NCI-H2029 treated with DMSO at 0.1 percent for 48 hours (cell line): ENCODE results near the gene ANKS1B.
"Not testable (repeated sequence)": the region's sequence is repeated elsewhere in the genome, so short reads cannot be mapped to it uniquely, and the experiment has no call there.

Experiments
- DNase-seq: peaks from one replicate; lab custom pipeline; 2025; lab: John Stamatoyannopoulos, UW

ANKS1B gene

DNA sequence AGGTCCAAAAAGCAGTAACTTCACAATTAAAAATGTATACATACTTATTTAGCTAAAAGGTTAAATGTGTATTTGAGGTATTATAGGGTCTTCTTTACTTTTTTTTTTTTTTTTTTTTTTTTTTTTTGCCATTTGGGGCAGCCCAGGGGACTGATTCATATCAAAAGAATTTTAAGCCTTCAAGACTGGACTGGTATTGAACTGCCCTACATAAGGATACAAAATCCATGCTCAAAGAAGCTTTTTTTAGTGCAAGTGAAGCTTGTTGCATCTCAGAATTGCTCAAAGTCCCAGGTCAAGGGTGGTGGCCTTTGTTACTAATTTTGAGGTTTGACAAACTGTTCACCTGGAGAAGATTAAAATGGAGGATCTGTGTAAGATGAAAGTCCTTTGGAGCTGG lies 1215.7 kb downstream of the ANKS1B start:
- no peak for DNase-seq

DNA sequence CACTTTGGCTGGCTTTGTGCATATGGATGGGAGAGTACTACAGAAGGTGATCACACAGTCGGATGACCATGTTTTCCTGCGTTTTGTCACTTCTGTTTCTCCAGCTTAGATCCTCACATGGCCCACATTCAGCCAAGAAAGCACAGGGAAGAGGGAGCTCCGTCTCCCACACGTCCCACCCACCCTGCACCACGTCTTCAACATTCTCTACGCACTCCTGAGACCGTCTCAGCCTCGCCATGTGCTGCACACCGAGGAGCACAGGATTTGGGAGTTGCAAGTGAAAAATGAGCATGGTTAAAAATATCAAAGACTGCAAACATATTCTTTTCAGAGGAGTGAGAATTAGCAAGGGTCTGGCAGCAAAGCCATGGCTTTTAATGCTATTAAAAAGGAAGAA lies 1217.5 kb downstream of the ANKS1B start:
- DNase-seq, result no peak

DNA sequence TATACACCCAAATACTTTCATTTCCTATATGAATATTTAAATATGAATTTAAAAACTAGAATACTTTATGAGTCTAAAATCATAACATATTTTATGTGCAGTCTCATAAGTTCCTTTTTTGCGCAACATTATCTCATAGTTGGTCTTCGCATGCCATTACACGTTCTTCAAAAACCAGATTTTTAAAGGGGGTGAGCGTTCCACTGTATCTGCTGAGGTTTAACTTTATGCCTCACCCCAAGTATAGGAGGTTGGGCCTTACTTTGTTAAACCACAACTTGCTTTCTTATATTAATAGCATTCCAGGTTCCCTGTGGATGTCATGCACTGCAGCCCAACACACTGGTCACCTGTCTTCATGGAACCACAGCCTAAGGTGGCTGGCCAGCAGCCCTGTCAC lies 1221.1 kb downstream of the ANKS1B start:
- DNase-seq, result no peak

DNA sequence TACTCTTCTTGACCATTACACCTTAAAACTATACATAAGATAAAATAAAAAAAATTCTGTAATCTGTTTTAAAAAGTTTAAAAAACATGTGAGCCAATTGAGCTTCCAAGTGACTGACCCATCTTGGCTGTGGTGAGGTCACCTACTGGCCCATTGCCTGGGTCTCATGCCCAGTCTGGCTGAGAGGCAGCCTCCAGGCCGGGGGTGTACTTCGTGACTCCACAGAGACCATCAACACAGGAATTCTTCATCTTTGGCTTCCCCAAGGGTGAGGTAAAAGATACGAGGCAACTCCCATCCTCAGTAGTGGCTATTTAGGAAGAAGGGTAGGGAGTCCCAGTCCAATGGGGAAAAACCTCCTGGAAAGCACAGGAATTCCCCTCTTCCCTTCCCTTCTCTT lies 1226.4 kb downstream of the ANKS1B start:
- no peak for DNase-seq

DNA sequence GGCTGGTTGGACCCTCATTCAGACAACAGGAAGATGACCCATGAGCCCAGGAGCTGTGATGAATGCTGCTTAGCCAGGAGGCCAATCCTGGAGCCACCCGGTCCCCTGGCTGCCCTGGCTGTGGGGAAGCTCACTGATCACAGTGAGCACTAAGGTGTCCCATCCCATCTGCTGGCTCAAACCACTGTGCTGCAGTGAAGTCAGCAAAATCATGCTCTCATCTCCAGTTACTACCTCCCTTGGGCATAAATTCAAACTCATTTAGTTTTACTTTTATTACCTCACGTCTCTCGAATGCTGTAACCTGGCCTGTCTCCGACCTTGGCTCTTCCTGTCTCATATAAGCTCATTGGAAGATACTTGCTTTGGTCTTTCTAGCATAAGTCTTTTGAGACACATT lies 1227.3 kb downstream of the ANKS1B start:
- DNase-seq, result no peak

DNA sequence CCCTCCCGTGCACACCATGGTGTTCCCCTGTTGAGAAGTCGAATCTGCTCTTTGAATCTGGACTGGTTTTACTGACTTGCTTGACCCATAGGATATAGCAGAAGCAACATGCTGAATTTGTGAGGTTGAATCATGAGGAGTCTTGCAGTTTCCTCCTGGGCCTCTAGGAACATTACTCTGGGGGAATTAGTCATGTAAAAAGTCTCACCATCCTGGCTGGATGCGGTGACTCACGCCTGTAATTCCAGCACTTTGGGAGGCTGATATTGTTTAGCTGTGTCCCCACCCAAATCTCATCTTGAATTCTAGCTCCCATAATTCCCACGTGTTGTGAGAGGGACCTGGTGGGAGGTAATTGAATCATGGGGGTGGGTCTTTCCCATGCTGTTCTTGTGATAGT lies 1228.9 kb downstream of the ANKS1B start:
- DNase-seq, result not testable (repeated sequence)

DNA sequence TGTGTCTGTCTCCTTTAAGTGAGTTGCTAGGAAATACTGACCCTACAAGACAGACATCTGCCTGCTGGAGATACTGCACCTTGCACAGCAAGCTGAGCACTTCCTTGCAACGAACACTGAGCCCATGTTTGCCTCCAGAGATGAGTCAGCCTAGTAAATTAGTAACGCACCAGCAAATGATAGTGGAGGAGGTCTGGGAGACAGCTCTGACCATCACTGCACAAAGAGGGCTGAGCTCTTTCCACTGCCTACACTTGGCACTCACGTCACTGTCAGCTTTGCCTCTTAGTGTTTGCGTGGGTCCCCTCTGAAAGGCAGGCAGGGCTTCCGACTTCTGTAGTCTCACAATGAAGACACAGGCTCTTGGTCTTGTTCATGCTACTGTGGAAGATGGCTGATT lies 1230.6 kb downstream of the ANKS1B start:
- no peak for DNase-seq

DNA sequence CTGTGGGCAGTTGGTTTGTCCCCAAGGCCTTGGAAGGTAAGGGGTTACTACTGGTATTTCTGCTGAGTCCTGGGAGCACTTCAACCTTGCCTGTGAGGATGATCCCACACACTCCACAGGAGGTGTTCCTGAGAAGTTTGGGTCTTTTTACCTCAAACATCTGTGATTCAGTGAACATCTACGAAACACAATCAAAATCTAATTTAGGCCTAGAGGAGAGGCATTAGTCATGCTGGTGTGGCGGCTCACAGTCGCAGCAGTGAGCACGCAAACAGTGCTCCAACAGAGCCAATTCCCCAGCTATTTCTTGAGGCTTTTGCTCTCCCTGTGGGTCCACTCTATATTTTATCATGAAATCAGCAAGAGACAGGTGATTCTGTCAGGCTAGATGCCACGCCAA lies 1232.0 kb downstream of the ANKS1B start:
- DNase-seq, result no peak

DNA sequence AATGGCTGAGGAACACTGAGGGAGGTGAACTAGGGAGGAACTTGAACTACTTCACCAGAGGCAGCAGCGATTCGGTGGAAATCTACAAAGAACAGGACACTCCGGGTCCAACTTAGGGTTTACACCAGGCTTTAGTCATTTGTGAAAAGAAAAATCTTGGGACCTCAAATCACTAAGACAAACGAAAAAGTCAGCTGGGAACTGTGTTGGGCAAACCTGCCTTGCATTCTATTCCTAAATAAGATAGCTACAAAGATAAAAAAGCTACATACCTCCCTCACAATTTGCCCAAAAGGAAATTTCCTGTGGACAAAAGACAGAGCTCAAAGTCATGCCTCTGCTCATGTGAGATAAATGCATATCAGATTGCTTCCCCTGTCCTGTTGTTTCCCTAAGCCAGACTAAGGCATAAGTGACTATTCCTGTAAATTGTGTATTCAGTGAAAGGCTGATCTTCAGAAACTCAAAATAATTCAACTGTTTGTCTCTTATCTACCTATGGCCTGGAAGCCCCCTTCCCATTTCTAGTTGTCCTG lies 1233.1 kb downstream of the ANKS1B start:
- DNase-seq, result no peak

DNA sequence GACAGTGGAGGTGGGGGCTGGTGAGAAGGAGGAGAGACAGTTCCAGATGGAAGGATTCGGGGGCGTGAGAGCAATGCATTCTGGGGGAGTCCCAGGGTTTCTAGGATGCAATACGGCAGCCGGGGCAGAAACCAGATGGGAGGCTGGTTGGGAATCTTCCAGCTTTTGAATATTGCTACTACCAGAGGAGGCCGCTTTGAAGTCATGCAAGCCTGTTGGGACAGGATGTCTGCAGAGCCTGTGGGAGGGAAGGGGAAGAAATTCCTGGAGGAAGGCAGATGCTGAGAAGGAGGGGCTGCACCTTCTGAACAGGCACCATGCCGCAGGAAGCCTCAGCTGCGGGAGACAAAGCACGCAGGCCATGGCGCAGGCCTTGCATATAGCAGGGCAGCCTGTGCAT lies 1234.2 kb downstream of the ANKS1B start:
- DNase-seq, result no peak

DNA sequence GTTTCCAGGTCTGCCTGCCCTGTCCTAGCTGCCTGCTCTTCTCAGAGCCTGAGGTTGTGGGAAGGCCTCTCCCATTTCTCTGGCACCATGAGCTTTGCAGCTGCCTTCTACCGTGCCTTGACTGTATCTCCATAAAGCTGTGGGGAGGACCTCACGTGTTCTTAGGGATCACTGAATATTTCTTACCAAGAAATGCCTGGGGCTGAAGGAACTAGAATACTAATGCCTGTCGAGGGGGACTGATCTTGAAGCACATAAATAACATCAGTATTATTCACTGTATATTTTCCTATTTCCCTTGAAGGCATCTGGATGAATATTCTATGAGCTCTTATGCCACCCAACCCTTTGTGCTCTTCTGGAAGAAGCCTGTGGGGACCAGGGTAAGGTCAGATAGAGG lies 1236.3 kb downstream of the ANKS1B start:
- DNase-seq, result no peak

DNA sequence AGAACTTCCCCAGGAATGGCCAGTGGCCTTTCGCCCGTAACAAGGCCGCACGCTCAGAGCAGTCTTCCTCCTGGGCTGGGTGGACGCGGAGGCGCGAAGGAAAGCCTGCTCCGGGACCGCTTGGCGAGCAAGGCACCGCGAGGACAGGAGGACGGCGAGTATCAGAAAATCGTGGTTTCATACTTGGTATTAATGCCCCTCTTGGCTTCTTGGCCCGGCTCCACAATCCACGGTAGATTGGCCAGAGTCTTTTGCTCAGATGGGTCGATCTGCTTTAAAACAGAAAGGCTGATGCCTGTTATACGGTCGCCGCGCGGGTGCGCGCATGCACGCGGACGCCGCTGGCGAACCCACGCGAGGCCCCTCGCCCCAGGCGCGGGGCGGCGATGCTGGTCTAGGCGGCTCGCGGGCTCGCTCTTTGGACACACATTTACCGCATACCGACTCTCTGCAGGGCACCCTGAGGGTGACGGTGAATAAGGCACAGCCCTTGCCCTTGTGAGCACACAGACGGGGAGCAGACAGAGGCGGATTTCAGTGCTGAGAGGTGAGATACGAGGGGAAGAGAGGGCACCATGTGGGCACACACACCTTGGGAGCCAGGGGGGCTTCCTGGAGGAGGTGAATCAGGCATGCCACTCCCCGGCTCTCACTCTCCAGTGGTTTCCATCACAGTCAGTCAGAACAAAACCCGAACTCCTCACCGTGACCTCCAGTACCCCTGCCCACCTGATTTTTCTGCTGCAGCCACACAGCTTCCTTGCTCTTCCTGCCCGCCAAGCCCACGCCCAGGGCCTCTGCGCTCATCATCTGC lies 1239.0 kb downstream of the ANKS1B start:
- no peak for DNase-seq

DNA sequence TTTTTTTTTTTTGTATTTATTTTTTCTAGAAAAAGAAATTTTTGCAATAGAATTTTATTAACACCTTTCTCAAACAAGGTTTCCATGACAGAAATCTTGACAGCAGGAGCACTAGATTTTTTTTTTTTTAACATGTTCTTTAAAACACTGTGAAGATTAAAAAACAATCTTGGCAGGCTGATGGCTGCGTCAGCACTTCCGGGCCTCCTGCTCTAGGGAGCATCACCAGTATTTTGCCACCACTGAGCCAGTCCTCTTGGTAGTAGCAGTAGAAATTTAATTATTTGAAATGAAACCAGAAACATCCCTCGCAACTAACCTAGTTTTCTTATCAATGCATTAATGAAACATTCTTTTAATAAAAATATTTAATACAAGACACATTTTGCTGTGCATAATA lies 1240.1 kb downstream of the ANKS1B start:
- DNase-seq, result no peak

DNA sequence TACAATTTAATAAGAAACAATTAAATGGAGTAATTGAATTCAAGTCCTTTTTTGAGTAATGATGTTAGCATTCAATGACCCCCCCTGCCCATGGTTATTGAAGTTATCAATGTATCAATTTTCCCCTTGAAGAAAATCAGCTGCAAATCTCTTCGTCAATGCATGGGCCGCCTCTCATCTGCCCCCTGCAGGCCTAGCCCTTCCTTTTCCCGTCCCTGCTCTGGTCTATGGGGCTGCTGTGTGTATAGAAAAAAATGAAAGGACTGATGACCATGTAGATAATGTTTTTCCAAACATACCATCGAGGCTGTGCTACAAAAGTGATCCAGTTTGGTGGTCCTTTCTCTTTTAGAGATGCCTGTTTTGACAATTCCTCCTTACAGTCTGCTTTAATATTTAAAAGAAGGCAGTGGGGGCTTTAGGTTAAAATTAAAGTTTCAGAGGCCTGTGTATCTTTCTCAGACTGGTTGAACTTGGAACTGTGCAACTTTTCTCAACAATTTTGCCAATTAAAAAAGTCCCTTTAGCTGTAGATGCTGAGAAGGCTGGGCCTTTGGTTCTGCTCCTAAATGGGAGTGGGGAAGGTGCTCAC lies 1241.3 kb downstream of the ANKS1B start:
- no peak for DNase-seq

DNA sequence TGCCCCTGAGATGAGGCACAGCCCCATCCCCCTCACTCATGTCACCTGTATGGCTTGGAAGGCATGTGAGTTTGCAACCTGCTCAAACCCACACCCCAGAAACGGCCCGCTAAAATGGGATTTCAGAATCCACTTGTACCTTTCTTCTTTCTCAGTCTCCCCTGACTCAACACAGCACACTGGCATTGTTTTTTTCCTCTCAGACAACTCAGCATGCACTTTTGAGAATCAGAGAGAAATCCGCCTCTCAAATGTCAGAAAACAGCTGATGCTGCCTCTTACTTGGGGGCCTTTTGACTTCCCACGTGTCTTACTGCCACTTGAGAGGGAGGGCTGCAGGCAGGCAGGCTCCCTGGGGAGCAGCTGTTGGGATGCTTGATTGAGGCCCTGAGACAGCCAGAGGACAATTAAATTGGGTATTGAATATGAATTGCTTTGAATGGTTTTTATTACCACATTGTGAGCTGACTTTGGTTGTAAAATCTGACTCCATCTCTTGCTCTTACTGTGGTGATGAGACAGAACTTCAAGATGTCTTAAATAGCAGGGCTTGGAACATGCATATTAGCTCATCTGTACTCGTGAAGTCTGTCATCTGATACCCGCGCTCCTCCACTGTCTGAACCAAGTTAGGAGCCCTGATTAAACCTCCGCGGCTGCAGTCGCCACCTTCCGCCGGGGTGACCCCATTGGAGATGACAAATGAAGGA lies 1243.0 kb downstream of the ANKS1B start:
- no peak for DNase-seq

DNA sequence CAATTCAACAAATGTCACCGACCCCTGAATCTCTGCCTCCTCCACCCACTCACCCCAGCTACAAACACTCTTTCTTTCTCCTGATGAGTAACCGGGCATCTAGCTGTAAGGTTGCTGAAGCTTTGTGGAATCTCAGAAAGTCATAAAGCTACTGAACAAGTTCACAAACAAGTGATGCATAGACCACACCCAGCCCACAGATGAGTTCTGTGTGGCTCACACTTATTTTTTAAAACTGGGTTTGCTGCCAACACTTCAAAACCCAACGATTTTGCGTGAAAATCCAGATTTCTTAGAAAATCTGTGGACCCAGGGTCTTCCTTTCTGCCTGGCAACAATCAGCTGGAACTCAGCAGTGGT lies 1243.6 kb downstream of the ANKS1B start:
- DNase-seq, result no peak

DNA sequence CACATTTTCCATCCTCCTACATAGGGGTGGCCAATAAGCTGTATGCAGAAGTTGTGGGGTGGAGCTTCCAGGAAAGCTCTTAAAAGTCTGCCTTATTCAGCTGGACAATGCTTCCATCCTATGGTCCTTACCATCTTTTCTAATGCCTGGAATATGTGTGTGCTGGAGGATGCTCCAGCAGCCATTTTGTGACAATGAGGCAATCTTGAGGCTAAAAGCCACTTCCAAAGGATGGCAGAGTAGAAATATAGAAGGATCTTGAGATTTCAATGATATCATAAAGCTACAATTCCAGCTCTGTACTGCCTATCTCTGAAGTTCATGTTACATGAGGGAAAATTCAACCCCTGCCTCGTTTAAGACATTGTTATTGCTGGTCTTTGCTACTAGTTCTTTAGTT lies 1244.0 kb downstream of the ANKS1B start:
- no peak for DNase-seq

DNA sequence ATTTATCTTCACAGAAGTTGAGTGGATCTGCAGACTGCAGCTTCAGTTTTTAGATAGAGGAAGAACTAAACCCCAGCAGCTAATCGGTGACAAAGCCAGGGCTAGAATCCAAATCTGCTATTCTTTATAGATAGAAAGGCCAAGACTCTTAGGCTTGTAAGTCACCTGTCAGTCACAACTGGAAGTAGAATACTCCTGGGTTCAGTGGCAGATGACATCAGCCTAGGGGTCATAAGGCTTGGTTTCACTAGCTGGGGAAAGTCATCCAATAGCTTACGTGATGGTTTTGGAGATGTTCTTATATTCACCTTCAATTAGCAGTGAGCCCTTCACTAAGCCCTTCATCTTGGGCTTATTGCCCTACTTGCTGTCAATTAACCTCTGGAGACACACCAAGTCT lies 1246.2 kb downstream of the ANKS1B start:
- no peak for DNase-seq

DNA sequence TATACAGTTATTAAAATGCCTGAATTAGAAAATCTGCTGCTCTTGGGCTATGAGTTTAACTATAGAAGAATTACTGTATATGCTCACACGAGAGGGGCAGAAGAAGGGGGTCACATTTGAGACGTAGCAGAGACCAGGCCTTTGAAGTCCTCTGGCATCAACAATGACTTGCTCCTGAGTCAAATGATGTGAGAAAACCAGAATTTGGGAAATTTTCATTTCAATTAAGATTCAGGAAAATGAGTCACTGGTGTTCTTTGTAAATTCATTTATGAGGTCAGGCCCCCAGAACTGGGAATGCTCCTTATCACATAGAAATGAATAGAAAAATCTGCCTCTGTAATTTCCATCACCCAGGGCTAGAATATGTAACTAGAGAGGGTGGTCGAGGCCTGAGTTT lies 1246.7 kb downstream of the ANKS1B start:
- DNase-seq, result no peak

DNA sequence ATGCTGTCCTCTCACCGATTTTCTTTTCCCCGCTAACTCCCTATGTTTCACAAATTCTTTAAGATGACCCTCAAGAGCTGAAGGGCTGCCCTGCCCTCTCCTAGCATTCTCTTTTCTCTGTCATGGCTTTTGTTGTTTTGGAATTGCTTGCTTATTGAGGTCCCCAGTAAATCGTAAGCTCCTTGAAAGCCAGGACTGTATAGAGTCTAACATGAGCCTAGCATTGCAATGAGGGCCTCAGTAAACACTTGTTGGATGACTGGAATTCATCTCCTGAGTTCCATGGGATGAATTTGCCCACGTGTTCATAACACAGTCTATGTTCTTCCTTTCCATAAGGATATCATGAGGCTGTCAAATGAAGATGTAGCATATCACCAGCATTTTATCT lies 1247.4 kb downstream of the ANKS1B start:
- no peak for DNase-seq

DNA sequence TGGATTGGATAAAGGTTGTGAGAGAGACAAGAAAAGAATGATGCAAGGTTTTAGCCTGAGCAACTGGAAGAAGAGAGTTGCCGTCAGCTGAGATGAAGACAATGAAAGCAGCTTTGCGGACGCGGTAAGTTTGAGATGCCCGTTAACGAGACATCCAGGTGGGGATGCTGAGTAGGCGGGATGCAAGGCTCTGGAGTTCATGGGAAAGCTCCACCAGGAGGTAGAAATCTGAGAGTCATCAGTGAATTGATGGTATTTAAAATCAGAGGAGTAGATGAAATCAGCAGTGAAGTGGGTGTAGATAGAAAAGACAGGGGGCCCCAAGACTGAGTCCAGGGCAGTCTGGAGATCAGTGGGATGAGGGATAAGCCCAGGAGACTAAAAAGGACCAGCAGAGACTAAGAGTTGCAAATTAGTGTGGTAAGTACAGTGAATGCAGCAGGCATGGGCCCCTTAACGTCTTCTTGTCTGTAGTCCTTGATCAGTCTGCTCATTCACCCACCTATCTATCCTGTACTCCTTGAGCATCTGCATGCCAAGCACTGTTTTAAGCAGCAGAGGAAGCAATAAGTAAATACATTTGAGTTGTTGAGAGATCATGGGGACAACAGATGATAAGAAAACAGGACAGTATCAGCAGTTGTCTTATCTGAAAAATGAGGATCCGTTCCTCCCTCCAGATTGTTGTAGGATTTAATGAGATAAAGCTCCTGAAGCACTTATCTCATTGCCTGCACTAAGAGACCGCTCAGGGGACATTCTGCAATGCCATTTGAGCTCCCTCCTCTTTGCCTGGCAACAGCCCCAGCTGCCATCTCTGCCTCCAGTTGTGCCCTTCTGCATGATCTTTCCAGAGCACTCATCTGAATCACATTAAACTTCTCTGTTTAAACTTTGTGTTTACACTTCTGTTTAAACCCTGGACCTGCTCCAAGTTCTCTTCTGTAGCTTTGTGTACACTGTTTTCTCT lies 1248.1 kb downstream of the ANKS1B start:
- DNase-seq, result peak; percentile 76

DNA sequence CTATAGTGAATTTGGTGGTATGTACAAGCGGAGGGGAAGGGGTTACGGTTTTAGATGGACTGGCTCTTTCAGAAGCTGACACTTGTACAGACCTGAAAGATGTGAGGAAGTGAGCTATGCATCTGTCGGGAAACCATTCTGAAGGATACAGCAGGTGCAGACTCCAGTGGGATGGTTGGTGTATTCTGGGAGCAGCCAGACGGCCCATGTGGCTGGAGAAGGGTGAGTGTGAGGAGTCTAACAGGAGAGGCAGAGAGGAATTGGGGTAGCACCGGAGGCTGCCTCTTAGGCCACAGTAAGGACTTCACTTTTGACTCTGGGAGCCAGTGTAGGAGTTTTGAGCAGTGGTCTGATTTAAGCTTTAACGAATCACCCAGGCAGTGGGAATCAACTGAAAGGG lies 1248.9 kb downstream of the ANKS1B start:
- DNase-seq, result no peak
